PC-3 (cell line): ENCODE results near the gene SMARCD3.

Experiments used
- EZH2 ChIP-seq: fragments of 300-600 bp; sonication (generic); IDR thresholded peaks from one replicate; pipeline ENCODE4 v1.6.1; 2017; ENCODE audit warnings: antibody characterized with exemption, mild to moderate bottlenecking, low read length; ENCODE audit not compliant: unreplicated experiment
- TF ChIP-seq, protein P1 (sequence below): fragments of 300-600 bp; sonication (generic); conservative IDR thresholded peaks from 2 replicates; pipeline ENCODE4 v1.5.1; 2017; ENCODE audit warnings: antibody characterized with exemption, low read depth, mild to moderate bottlenecking, low read length

GRCh38 chr7:151276666-151277590, 28.4 kb upstream of the SMARCD3 start:
- TF ChIP-seq, protein P1, sequence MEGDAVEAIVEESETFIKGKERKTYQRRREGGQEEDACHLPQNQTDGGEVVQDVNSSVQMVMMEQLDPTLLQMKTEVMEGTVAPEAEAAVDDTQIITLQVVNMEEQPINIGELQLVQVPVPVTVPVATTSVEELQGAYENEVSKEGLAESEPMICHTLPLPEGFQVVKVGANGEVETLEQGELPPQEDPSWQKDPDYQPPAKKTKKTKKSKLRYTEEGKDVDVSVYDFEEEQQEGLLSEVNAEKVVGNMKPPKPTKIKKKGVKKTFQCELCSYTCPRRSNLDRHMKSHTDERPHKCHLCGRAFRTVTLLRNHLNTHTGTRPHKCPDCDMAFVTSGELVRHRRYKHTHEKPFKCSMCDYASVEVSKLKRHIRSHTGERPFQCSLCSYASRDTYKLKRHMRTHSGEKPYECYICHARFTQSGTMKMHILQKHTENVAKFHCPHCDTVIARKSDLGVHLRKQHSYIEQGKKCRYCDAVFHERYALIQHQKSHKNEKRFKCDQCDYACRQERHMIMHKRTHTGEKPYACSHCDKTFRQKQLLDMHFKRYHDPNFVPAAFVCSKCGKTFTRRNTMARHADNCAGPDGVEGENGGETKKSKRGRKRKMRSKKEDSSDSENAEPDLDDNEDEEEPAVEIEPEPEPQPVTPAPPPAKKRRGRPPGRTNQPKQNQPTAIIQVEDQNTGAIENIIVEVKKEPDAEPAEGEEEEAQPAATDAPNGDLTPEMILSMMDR = no peak
- TF ChIP-seq EZH2 = no peak
